ENCODE results near the gene MRRF.

MRRF gene

DNA sequence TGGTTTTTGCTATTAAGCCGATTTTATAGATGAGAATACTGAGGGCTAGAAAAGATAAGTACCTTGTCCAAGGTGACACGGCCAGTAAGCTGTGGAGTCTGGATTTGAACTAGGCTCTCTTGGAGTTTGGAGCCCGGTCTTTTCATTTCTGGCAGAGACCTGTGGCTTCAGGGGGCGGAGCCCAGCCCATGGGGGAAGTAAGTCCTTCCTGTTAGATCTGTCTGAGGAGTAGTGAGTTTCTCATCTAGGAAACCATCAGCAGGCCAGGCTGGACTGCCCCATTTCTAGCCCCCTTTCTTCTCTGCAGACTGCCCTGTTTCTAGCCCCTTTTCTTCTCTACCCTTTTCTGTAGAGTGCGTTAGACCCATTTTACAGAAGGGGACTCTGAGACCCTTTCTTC lies 105.6 kb downstream of the MRRF start:
- Histone ChIP-seq H3K4me3 (peak overlapping the region; percentile 22 to 52 (median 40)), H3K27ac (peak overlapping the region in 18 of 21 experiments; percentile 11 to 85 (median 60))

DNA sequence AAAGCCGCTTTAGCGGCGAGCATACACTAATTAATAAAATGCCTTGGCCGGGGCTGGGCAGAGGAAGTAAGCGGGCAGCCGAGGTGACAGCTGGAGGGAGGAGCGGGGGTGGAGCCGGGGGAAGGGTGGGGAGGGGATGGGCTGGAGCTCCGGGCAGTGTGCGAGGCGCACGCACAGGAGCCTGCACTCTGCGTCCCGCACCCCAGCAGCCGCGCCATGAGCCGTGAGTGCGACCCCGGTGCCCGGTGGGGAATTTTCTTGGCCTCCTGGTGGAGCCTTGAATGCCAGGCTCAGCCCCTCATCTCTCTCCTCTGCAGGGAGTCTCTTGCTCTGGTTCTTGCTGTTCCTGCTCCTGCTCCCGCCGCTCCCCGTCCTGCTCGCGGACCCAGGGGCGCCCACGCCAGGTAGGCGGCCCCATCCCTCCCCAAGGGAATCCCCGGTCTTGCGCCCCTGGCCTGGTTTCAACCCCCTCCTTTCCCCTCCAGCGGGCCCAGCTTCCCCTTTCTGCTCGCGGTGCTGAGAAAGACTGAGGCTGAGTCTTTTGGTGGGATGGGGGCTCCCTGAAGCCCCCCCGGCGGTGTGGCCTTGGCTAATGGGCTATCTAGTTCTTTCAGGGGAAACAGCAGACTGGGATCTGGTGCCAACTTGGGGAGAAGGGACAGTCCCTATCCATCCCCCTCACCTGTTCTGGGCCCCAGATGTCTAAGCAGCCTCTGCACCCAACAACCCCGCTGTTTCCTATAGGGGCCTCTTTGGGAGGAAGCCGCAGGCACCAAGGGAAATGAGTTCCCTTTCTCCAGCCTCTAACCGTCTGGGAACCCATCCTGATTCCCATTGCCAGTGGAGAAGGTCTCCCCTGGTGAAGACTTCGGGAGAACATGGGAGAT lies 106.4 kb downstream of the MRRF start, which contains the start of gene PTGS1:
Gene PTGS1 (plus strand): TSS at position 156 of the 887 bp plus-strand sequence. CDS start 61 bp downstream, at position 217.
- H3K4me3 ChIP-seq, result peak within 1 kb of the TSS; percentile 22 to 52 (median 40)
- H3K27ac ChIP-seq, result peak within 1 kb of the TSS in 20 of 21 experiments; percentile 14 to 85 (median 57)

DNA sequence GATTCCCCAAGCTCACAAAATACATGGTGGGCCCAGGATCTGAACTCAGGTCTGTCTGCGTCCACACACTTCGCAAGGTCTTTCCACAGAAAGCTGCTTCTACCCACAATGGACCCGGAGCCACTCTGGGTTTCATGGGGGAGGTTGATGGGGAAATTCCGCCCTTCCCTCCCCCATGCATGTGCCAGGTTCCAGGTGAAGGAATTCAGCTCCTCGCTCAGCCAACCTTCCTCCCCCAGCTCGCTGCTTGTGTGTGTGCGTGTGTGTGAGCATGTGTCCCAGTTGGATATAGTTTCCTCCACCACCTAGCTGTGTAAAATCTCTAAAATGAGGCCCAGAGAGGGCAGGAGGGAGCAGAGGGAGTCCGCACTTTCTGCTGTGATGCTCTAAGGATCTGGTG lies 107.2 kb downstream of the MRRF start:
- Histone ChIP-seq H3K27ac (peak overlapping the region in 2 of 21 experiments; percentile 14 to 85), H3K4me3 (peak overlapping the region in 6 of 7 experiments; percentile 37 to 52 (median 42))

DNA sequence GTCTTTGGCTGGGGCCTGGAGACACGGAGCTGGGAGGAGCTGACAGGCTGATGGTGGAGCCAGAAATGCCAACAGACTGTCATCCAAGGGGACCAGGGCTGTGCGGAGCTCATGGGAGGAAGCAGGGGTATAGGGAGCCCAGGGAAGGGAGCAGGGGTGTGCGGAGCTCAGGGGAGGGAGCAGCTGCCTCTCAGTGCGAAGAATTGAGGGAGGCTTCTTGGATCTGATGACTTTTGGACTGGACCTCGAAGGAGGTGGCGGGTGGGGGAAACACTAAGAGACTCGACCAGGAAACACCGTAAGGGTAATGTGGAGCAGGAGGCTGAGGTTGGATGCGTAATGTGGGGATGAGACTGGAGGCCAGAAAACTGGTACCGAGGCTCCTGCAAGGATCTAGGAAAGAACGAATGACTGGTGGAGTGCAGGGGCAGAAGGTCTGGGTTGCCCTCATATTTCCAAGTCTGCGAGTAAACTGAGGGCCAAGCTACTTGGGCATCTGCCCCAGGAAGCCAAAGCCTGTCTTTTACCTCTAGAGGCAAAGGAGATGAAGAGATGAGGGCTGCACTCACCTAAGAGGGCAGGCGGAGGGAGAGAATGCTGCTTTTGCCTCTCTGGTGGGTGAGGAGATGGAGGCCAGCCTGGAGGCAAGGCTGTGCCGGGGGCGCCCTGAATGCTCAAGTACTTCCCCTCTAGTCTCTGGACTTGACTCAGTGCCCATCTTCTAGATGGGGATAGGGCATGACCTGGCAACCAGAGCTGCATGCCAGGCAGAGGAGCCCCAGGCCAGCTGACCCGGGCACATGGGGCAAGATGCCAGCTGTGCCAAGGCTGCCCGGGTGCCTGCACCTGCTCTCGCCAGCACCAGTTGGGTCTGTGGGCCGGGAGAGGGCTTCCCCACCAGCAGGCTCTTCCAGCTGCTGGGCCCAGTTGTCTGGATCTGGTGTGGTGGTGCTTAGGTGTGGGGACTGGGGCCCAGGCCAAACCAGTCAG lies 108.5 kb downstream of the MRRF start:
- Histone ChIP-seq H3K4me3 (no peak overlapping the region), H3K27ac (no peak overlapping the region)

DNA sequence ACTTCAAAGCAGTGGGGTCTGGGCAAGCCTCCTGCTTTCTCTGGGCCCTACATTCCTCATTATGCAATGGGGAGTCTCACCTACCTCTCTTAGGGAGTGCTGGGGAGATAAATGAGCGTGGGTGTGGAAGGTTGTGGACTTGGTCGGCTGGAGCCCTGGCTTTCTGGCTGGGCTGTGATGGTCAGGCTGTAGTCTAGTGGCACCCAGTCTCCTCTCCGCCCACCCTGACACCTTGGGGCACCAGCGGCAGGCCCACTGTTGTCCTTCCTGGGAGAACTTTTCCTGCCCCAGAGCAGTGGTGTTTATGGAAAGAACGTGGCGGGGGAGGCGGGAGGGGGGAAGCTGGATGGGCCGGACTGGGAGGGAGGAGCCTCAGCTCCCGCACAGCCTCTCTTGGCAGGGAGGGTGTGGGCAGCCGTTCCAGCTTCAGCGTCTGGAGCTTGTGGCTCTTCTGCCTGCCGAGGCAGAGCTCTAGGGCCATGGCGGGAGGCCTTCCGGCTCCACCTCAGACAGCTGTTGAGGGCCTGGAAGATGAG lies 110.3 kb downstream of the MRRF start:
- no peak overlapping the region for H3K4me3 ChIP-seq
- peak overlapping the region in 9 of 21 experiments; percentile 10 to 50 (median 18) for H3K27ac ChIP-seq

DNA sequence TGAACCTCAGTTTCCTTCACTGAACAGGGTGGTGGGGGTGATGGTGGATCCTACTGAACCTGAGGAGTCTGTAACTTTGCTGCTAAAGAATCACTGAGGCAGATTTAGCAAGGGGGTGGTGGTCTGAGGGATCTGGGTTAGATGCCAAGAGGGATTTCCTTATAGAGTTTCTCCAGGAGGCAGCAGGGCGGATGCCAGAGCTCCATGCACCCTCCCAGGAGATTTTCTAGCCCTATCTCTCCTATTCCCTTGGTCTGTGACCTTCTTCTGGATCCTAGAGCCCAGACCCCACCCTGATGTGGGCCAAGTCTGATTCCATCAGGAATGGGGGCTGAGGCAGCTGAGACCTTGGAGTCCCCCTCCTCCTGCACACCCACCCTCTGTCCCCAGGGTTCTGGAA lies 112.1 kb downstream of the MRRF start:
- Histone ChIP-seq H3K27ac (peak overlapping the region in 1 of 21 experiments; percentile 14), H3K4me3 (no peak overlapping the region)

DNA sequence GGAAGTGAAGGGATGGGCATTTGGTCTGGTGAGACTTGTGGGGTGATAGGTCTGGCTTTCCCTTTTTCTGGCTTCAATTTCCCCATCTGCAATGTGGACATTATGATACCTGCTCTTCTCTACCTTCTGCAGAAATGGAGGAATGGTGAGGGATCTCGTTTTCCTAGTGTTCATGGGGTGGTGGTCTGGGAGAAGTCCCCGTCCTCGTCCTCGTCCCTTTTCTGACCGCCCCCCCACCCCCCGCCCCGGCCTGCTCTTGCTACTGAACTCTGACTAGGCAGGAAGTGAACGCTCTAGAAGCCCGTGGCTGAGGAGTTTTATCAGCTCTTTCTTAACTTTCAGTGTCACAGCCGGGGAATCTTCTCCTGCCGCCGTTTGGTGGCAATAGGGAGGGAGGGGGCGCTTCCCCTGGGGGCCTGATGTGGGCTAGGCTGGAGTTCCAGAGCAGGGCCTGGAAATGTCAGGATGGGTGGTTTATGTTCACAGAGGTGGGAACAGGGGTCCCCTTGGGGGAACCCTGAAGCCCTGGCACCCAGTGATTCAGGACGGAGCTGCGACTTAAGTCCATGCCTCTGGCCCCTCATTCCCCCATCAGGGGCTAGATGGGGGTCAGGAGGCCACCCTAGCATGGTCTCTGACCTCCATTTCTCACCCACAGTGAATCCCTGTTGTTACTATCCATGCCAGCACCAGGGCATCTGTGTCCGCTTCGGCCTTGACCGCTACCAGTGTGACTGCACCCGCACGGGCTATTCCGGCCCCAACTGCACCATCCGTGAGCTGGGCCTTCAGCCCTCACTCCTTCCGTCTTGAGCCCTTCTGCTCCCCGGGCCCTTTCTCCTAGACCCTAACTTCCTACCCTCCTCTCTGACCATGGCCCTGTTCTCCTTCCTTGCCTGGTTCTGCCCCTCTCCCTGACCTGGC lies 112.8 kb downstream of the MRRF start:
- H3K27ac ChIP-seq, result no peak overlapping the region
- no peak overlapping the region for H3K4me3 ChIP-seq

DNA sequence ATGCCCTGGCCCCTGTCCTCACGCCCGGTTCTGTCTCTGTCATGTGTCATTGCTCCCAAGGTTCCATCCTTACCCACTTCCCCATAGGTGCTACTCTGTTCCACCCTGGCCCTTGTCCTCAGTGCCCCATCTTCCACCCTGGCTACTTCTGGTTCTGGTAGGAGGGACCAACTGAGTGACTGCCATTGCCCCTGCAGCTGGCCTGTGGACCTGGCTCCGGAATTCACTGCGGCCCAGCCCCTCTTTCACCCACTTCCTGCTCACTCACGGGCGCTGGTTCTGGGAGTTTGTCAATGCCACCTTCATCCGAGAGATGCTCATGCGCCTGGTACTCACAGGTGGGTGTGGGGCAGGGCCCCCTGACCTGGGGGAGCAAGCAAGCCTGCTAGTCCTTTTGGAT lies 113.6 kb downstream of the MRRF start:
- Histone ChIP-seq H3K27ac (no peak overlapping the region), H3K4me3 (no peak overlapping the region)

DNA sequence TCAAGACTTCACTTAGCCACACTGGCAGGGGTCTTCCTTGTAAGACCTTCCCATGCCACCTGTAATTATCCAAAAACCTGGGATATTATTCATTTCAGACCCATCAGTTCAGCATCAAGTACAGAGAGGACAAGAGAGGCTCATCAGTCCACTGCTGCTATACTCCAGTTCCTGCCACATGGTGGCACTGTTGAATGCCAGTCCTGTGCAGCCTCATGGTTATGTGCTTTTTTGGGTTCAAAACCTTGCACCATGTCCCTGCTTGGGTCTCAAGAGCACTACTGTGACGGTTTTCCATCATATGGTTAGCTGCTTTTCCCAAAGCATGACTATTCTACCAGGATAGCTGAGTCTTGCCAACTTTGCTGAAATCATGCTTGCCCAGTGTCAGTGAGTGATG lies 114.7 kb downstream of the MRRF start:
- Histone ChIP-seq H3K4me3 (no peak overlapping the region), H3K27ac (no peak overlapping the region)

DNA sequence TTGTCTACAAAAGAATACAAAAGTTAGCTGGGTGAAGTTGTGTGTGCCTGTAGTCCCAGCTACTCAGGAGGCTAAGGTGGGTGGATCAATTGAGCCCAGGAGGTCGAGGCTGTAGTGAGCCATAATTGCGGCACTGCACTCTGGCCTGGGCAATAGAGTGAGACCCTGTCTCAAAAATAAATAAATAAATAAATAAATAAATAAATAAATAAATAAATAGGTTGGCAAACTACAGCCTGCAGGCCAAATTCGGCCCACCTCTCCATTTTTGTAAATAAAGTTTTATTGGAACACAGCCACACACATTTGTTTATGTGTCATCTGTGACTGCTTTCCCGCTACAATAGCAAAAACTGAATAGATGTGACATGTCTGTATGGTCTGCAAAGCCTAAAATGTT lies 115.6 kb downstream of the MRRF start:
- no peak overlapping the region for H3K4me3 ChIP-seq
- no peak overlapping the region for H3K27ac ChIP-seq

All from skin epidermis (tissue), 12 donors.